Stimulated activated CD8-positive, alpha-beta memory T cell treated with anti-CD3 and anti-CD28 coated beads, Interleukin-2, amount 100 ng/mL, for 48 hours (primary cell): ENCODE measurements around the gene TRPV6.

ENCODE experiments used
- DNase-seq, 2 donors: peaks; one replicate each; pipeline ENCODE4 v3.0.0-alpha.2; 2020; ENCODE audit warnings: low read depth in 2 of 2

TRPV6 gene

DNA sequence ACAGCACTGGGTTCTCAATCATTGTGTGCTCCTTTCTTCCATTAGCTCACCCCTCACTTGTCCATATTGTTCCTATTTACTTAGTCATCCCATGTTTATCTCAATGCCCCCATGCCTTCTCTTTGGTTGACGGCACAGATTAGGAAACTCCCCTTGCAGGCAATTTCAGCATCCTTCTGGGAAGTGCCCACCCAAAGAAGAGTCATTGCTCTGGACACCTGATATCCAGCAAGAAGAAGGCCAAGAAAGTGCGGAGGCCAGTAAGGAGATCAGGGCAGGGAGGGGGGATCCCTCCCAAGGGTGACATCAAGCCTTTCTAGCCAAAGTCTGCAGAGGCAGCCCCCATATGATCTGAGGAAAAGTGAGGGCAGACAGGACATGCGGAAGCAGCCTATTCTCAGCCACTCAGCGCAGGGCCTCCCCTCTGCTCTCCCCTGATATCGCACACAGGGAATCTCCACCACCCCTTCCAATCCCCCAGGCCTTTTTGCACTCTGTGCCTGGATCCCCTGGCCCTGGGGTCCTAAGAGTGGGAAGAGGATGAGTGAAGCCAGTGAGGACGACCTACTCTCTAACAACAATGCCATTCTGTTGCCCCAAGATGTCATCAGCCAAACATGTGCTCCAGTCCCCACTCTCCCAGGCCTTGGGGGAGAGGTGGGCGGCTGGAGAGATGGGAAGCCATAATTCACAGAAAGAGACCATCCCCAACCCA is 1.8 kb downstream of the TRPV6 start:
- no peak for DNase-seq

DNA sequence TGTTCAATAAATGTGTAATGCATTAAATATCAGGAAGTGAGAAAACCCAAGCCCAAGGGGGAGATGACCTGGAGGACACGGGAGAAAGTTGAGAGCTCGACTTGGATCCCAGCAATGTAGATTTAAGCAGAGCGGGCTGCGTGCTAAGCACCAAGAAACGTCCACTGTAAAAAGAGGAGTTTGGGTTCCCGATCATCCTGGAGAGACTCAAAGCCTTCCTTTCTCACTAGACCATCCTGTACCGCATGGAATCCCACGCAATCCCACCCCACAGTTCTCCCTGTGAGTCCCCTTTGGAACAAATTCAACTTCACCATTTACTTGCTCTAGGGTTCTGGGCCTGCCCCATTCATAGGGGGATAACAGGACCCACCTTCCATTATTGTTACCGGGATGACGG is 2.4 kb downstream of the TRPV6 start:
- DNase-seq, result no peak

- DNase-seq, result no peak
Observed at GRCh38 chr7:142882338-142882678, 3.2 kb downstream of the TRPV6 start.

DNA sequence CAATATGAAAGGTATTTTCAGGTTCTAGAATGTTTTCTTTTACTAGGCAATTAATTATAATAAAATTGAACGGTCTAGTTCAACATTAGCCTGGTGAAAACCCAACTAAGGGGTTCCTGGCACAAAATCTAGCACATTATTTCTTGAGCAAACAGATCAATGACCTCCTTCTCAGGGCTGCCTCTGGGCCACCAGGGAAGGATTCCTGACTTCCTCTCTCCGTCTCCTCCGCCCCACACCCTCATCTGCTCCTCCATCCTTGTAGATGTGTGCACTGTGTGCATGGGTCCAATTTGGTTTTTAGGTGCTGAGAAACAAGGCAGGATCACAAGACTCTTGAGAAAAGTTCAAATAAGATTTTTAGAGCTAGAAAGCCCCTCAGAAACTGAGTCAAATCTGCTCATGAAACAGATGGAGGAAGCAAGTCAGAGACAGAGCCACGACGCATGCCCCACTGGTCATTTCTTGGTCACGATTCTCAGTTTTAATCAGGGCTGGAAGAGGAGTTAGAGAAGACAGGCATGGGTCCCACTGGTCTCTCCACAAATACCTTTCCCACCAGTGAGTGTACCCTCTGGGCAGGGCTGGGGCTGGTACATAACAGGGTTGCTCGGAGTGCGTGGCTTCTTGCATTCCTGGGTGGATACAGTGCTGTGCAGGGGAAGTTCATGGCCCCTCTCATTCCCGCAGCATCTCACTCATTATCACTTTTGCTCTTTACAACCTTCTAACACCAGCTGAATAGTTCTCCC is 3.8 kb downstream of the TRPV6 start:
- no peak for DNase-seq

DNA sequence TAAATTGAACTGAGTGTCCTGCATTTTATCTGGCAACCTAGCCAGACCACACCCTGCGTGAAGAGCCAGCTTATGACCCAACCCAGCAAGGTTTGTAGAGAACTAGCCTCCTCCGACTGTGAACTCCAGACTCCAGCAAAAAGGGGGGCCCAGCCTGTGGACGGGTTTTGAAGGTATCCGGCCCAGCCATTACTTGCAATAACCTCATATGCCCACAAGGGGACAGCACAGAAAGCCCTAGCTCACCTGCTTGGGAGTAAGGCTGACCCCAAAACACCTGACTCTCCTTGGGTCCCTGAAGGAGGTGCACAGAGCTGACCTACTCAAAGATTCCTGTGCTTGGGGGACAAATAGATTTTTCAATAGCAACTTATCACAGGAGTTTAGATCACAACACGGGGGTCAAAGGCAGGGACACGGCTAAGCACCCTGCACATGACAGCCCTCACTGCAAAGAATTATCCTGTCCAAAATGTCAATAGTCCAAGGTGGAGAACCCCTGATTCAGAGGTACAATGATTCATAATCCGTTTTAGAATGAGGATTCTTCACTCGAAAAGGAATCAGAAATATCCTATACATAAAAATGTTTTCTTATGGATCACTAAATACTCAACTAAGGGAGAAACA is 4.6 kb downstream of the TRPV6 start:
- DNase-seq, result peak; percentile 11 to 23

GRCh38 chr7:142879060-142879459 is 6.5 kb downstream of the TRPV6 start:
- DNase-seq, result no peak

DNA sequence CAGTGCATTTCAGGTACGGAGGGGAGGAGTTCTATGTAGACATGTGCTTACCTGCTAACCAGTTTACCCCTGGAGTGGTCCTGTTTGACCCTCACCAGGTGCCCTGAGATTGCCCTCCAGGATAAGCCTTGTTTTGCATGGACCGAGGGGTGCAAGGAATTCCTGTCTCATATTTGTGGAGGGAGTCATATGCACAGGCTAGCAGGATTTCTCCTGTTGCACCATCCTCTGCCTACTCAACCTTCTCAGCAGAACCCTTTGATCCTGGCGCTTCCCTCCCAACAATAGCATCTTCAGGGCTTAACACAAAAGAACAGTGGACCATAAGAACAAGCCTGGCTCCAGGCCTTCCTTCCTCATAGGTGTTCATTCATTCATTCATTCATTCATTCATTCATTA is 7.2 kb downstream of the TRPV6 start:
- no peak for DNase-seq

DNA sequence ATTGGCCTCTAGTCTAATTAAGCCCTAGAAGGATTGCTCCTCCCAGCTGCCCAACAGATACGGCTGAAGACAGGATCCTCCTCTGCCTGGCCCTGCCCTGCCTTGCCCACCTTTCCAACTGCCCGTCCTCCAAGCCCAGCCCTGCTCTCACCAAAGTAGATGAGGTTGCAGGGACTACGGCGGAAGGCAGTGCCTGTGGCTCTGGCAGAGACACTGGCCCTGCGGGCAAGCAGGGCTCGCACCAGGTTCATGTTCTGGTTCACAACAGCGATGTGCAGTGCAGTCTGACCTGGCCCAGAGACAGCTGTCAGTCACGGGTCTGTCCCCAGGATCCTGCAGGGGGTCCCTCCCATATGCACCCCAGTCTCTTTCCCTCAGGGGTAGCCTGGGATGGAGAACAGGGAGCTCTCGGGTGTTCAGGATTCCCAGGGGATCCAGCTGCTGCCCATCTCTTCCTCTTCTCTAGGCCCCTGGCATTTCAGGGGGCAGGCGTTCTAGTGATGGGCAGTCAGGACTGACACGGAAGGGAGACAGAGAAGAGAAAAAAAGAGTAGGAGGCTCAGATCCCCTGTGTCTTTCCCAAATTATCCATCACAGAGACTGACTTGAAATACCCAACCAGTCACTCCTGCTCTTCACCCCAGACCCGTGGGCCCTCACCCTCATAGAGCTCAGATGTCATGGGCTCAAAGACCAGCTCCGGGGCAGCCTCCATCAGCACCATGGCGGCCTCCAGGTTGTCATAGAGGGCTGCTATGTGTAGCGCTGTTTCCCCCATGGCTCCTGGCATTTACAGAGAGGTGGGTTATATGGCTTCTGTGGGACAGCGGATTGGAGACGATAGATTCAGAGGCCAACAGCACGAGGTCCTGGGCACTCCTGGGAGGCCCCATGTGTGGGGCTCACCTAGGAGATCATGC is 8.3 kb downstream of the TRPV6 start:
- DNase-seq, result no peak

DNA sequence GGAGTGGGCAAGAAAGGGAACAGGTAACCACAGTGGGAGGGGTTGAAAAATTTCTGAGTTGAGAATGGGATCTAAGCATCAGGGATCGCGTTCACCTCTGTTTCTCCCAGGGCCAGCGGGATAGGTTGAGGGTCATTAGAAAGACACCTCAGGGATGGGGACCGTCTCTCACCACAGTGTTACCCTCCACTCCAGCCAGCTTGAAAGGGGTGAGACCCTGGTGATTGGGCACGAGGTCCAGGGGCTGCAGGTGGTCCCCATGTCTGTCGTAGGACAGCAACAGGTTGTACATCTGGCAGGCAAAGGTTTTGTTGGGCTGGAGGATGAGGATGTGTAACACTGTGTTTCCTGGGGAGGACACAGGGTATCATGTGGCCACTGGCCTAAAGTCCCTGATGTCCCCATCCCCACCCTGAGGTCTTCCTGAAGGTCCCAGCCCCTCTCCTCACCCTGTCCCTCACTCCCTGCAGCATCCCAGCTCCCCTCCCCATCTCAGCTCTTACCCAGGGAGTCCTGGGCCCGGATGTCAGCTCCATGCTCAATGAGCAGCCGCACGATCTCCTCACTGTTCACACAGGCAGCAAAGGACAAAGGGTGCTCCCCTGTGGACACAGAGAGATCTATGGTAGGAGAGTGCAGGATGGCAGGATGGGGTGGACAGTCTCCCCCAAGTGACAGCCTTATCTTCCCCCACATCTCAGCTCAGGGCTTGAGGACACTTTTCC is 9.1 kb downstream of the TRPV6 start:
- no peak for DNase-seq

DNA sequence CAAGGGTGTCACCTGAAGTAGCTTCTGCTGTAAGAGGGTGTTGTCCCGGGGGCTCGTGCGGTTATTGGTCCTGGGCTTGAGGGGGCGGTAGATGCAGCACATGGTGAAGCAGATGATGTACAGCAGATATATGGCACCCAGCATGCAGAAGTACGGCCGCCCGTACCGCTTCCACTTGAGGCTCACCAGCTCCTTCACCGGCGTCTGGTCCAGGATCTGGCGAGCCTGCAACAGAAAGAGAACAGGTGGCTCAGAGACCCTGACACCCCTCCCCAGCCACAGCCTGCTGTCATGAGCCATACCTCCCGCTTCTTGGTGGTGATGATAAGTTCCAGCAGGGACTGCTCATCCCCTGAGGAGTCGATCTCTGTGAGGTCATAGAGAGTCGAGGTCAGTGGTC is 10.1 kb downstream of the TRPV6 start:
- no peak for DNase-seq

DNA sequence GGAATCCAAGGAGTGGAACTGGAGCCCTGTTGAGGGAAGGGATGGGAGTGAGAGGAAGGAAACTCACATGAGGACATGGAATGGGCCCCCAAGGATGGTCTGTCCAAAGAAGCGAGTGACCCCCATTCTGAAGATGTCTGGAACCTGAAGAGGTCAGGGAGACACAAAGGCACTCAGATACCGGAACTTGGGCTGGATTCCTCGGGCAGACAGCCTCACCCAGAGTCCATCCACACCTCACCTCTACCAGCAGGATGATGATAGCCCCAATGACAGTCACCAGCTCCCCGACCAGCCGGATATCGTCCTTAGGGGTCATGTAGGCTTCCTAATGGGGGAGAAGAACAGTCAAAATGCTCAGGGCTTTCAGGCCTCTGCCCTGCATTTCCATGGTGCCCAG is 10.7 kb downstream of the TRPV6 start:
- no peak for DNase-seq

- DNase-seq, result no peak
Observed at GRCh38 chr7:142874409-142874808, 11.1 kb downstream of the TRPV6 start.

DNA sequence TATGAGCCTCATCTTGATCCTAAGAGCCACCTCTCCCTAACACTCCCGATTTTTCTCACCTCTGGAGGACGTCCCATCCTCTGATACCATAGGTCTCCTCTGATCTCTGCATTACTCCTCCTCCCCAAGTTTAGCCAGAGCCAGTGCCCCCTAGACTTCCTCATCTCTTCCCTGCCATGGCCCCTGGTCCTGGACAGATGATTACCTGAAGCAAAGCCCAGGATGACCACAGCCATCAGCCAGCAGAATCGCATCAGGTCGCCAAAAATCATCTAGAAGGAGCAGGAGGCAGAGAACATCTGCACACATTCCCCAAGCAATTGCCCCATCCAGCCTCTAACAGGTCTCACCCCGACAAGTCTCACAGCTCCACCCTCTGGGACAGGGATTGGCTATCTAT is 11.7 kb downstream of the TRPV6 start:
- DNase-seq, result no peak

- peak; percentile 28 to 35 for DNase-seq
Observed at GRCh38 chr7:142873281-142873784, 12.2 kb downstream of the TRPV6 start.

DNA sequence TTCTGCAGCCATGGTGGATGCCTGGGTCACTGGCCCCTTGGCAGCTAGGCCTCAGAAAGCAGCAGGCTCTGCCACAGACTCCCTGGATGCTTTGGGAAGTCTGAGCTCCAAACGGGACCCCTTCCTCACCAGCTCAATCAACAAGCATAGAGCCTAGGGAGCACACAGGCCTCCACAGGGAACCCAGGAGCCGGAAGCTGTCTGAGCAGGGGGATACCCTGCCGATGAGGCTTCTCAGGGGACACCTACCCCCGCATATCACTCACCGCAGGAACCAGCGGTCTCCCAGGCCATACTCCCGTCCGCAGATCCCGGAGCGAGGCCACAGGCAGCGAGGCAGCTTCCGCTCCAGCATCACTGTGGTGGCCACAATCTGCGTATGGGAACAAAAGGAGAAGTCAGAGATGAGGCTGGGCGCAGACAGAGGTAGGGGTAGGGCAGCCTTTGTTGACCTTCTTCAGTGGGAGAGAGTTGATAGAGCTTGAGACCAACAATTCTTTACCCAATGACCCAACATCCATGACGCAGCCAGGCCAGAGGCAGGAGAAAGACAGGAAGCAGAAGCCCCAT is 13.4 kb downstream of the TRPV6 start:
- DNase-seq, result no peak

DNA sequence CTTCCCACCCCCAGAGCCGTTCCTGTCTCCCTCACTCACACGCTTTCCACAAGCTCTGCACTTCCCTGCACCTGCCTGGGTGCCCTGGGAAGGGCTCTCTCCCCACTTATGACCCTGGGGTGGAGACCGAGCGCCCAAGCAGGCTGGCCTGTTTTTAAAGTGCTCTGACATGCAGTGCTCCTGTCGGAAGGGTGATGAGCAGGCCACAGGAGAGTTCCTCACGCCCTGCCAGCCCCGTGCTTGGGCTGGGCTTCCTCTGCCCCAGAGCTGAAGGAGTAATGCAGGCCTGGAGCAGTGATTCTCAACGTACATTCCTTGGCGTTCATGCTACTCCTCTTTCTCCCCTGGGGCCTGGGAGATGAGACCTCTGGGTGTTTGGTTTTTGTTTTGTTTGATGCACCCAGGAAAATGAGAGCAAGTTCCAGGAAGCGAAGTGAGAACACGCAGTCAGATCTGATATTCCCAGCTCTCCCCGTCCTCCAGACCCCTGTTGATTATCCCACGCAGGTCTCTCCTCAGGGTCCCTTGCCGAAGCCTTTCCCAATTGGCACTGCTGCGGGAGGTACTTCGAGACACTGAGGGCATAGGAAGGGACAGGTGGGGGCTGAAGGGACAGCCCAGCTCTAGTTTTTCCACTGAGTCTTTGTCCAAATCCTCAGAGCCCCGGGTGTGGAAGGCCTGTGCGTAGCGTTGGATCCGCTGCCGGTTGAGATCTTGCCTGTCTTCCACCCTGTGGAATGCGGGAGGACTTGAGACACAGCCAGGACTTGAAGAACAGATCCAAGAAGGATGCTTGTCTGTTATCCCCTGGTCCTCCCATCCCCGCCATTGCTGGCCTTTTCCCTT is 14.1 kb downstream of the TRPV6 start:
- DNase-seq, result no peak

GRCh38 chr7:142870566-142871259 is 14.8 kb downstream of the TRPV6 start:
- DNase-seq, result no peak

- DNase-seq, result no peak
Observed at GRCh38 chr7:142870147-142870559, 15.4 kb downstream of the TRPV6 start.

DNA sequence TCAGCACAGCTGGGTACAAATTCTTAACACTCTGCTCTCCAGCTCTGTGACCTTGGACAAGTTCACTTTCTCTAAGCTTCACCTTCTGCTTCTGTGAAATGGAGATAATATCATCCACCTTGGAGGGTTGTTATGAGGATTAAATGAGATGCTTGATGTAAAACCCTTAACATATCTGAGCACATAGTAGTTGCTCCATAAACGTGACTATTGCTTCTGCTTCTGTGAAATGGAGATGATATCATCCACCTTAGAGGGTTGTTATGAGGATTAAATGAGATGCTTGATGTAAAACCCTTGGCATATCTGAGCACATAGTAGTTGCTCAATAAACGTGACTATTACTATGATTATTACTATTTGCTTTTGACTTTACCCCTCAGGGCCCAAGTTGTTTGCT is 16.1 kb downstream of the TRPV6 start:
- no peak for DNase-seq
